Measurements from ENCODE around the gene NINJ1. TPM values are rescaled to one million over a fixed set of nuclear protein-coding genes. Genes with fewer than 3 reads are reported as not detected.

Gene NINJ1
- total RNA-seq, 1 experiment from 2014 or later = 26.7 TPM

DNA sequence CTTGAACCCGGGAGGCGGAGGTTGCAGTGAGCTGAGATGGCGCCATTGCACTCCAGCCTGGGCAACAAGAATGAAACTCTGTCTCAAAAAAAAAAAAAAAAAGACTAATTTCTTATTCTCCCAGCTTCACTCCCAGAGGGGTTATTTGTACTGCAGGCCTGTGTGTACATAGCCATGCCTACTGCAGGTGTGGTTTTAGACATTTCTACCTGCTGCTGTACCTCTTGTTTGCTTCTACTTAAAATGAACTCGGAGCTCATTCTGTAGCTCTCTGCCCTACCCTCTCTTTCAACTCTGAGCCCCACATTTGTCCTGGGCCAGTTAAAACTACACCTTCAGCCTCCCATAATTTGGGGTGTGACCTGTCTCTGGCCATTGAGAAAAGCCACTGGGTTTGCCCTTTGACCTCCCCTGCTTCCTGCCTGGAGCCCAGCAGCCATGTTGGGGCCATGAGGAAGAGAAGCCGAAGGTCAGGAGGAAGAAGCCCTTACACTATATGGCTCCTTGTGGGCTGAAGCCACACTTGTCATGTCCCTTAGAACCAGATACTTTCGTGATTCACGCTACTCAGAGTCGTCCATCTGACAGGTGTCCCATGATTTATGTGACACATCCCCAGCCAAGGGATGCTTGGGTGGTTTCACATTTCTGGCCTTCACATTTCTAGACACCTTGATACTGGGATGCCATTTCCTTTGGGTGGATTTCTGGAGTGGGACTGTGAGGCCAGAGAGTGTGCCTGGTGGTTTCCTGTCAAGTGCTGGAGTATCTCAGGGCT, 47.4 kb downstream of the NINJ1 start:
- POLR2A ChIA-PET = no interaction called here
- BruUV-seq (replicated peaks) = no TSS peak
- Histone ChIP-seq H3K27ac (ENCODE audit: low read length) (no peak overlapping the region), H3K9me3 (ENCODE audit: control insufficient read depth, insufficient read depth, low read depth, low read length) (no peaks in the 10 kb centered on the region; the same call in 1 of the 2 replicates), H3K36me3 (ENCODE audit: control insufficient read depth, insufficient read depth, low read length) (no peaks in the 10 kb centered on the region), H3K4me1 (ENCODE audit: control insufficient read depth, insufficient read depth, low read length) (no peaks in the 10 kb centered on the region), H3K27me3 (ENCODE audit: control insufficient read depth, insufficient read depth, low read length) (no peaks in the 10 kb centered on the region), H3K4me3 (ENCODE audit: low read depth in 2 of 2, low read length in 2 of 2) (no peak overlapping the region)
- in situ Hi-C loops (cut with HindIII; ENCODE audit: low pct_unique_long_range_greater_than_20kb, low sequenced_read_pairs) (no loop called here), intact Hi-C loops (cut with micrococcal nuclease; ENCODE audit: unreplicated experiment) (no loop called here)
- CTCF ChIA-PET = no interaction called here
- no peak for ATAC-seq
- TF ChIP-seq REST (IDR thresholded peaks at IDR 0.05; ENCODE audit: insufficient read depth in 1 of 2, low read depth in 2 of 2, low read length in 1 of 2) = no peak
- TF ChIP-seq, protein P1, sequence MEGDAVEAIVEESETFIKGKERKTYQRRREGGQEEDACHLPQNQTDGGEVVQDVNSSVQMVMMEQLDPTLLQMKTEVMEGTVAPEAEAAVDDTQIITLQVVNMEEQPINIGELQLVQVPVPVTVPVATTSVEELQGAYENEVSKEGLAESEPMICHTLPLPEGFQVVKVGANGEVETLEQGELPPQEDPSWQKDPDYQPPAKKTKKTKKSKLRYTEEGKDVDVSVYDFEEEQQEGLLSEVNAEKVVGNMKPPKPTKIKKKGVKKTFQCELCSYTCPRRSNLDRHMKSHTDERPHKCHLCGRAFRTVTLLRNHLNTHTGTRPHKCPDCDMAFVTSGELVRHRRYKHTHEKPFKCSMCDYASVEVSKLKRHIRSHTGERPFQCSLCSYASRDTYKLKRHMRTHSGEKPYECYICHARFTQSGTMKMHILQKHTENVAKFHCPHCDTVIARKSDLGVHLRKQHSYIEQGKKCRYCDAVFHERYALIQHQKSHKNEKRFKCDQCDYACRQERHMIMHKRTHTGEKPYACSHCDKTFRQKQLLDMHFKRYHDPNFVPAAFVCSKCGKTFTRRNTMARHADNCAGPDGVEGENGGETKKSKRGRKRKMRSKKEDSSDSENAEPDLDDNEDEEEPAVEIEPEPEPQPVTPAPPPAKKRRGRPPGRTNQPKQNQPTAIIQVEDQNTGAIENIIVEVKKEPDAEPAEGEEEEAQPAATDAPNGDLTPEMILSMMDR (IDR thresholded peaks at IDR 0.05) = no peak
- no peak for TF ChIP-seq TCF7L2 (IDR thresholded peaks at IDR 0.05; ENCODE audit: low read depth, low read length)
- no peak for TF ChIP-seq POLR2AphosphoS5 (IDR thresholded peaks at IDR 0.05; ENCODE audit: low read depth, low read length)
- TF ChIP-seq SIN3A (IDR thresholded peaks at IDR 0.05; ENCODE audit: borderline replicate concordance, insufficient read depth, low read depth, low read length) = no peak
- DNase-seq (ENCODE audit: low read depth, low spot score) = no peak

DNA sequence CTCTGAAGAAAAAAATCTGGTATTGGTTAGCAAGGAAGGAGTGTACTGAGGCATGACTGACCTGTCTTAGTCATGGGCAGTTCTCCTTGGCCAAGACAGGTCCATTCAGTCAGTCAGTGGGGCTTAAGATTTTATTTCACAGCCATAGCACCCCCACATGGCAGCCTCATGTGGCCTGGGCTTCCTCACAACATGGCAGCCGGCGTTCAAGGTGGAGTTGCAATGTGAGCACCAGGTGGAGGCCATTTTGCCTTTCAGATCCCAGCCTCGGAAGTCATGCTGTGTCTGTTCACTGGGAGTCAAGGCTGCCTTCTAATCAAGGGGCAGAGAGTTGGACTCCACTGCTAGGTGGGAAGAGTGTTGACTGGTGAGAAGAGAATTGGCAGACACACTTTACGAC, 48.4 kb downstream of the NINJ1 start:
- DNase-seq (ENCODE audit: low read depth, low spot score) (no peak), ATAC-seq (no peak)
- H3K27ac ChIP-seq (ENCODE audit: low read length) = no peak overlapping the region
- intact Hi-C loops (cut with micrococcal nuclease; ENCODE audit: unreplicated experiment) = no loop called here
- H3K9me3 ChIP-seq (ENCODE audit: control insufficient read depth, insufficient read depth, low read depth, low read length) = no peaks in the 10 kb centered on the region
- H3K36me3 ChIP-seq (ENCODE audit: control insufficient read depth, insufficient read depth, low read length) = no peaks in the 10 kb centered on the region
- ChIA-PET CTCF (no interaction called here), POLR2A (no interaction called here)
- no peak overlapping the region for H3K4me3 ChIP-seq (ENCODE audit: low read depth in 2 of 2, low read length in 2 of 2)
- TF ChIP-seq SIN3A (IDR thresholded peaks at IDR 0.05; ENCODE audit: borderline replicate concordance, insufficient read depth, low read depth, low read length) (no peak), POLR2AphosphoS5 (IDR thresholded peaks at IDR 0.05; ENCODE audit: low read depth, low read length) (no peak), REST (IDR thresholded peaks at IDR 0.05; ENCODE audit: insufficient read depth in 1 of 2, low read depth in 2 of 2, low read length in 1 of 2) (no peak), TCF7L2 (IDR thresholded peaks at IDR 0.05; ENCODE audit: low read depth, low read length) (no peak)
- TF ChIP-seq, protein P1 (IDR thresholded peaks at IDR 0.05) = no peak
- H3K27me3 ChIP-seq (ENCODE audit: control insufficient read depth, insufficient read depth, low read length) = no peaks in the 10 kb centered on the region
- no peaks in the 10 kb centered on the region for H3K4me1 ChIP-seq (ENCODE audit: control insufficient read depth, insufficient read depth, low read length)
- in situ Hi-C loops (cut with HindIII; ENCODE audit: low pct_unique_long_range_greater_than_20kb, low sequenced_read_pairs) = no loop called here
- no TSS peak for BruUV-seq (replicated peaks)
